ENCODE data around the gene FLT1. TPM values are rescaled to one million over a fixed set of nuclear protein-coding genes. Genes with fewer than 3 reads are reported as not detected.

FLT1 gene
- total and polyA plus RNA-seq, 9 donors: 5.8 to 31.4 (median 9.9) TPM

DNA sequence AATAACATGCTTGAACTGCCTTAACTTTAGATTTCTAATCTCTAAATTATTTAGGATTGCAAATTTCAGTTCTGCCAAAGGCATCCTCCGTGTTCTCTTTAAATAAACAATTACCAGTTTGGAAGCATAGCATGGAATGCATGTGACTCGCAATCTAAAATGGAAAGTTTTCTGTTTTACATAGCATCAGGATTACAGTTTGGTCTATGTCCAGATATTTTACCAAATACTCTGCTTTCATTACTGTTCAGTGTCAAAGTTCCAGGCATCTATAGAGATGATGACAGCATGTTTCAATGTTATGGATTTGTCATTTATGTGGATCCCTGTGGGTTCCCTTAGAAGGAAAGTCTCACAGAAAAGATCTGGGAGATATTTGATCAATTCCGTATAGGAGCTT is 16.8 kb downstream of the FLT1 start:
- no peaks in the 10 kb centered on the region for H3K9me3 ChIP-seq
- no peak overlapping the region for H3K27ac ChIP-seq
- H3K4me3 ChIP-seq: no peak overlapping the region
- WGBS, 3 donors: 29 to 49% (median 30%) methylated on average over 3 of the region's 3 CpGs
- H3K36me3 ChIP-seq: no peaks in the 10 kb centered on the region
- no peaks in the 10 kb centered on the region for H3K4me1 ChIP-seq (ENCODE audit: insufficient read depth)
- TF ChIP-seq POLR2A (IDR thresholded peaks at IDR 0.05) (no peak), EP300 (IDR thresholded peaks at IDR 0.05) (no peak)
- TF ChIP-seq, protein P1, sequence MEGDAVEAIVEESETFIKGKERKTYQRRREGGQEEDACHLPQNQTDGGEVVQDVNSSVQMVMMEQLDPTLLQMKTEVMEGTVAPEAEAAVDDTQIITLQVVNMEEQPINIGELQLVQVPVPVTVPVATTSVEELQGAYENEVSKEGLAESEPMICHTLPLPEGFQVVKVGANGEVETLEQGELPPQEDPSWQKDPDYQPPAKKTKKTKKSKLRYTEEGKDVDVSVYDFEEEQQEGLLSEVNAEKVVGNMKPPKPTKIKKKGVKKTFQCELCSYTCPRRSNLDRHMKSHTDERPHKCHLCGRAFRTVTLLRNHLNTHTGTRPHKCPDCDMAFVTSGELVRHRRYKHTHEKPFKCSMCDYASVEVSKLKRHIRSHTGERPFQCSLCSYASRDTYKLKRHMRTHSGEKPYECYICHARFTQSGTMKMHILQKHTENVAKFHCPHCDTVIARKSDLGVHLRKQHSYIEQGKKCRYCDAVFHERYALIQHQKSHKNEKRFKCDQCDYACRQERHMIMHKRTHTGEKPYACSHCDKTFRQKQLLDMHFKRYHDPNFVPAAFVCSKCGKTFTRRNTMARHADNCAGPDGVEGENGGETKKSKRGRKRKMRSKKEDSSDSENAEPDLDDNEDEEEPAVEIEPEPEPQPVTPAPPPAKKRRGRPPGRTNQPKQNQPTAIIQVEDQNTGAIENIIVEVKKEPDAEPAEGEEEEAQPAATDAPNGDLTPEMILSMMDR (IDR thresholded peaks at IDR 0.05): no peak
- intact Hi-C loops (cut with DNase I): no loop called here
- DNase-seq: no peak
- no peaks in the 10 kb centered on the region for H3K27me3 ChIP-seq

DNA sequence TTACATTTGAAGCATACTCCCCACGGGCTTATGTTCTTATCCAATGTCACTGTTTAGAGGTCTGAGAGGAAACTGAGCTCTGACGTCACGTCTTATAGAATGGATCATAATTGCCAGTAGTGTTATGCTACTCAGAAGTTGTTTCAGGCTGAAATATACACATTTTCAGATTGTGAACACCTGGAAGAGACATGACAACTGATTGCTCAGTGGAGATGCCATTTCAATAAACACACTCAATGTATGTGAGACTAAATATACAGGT is 17.3 kb downstream of the FLT1 start:
- 55 to 64% (median 56%) methylated on average over 3 of the region's 3 CpGs for WGBS, 3 donors

DNA sequence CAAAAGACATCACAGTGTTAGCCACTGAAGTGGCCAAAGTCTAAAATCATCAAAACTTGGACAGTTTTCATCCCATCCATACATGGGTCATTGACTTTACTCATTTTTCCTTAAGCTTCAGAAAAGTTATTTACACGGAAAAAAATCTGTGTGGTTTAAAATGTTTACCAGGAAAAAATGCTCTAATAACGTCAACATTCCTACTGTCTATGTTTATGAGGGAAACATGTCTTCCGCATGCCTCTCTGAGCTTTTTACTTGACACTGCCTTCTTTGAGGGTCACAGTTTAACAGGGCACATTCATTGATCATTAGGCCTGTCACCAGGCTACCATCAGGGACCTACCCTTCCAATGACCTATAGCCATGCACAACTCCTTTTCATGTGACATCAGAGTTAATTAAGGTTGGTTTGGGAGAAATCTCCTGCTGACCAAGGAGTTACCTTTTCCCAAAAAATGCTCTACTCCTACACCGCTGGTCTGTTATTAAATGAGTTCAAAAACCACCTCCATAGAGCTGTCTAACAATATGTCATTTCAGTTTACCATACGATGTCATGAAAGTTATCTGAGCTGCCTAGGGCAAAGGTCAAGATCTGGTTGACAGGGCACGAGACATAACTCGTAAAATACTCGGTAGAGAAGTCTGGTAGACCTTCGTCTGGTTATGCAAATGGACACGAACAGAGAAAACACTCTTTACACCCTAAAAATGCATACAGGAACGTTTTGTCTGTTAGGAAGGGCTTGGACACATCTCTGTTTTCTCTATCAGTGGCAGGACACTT is 17.8 kb downstream of the FLT1 start:
- Histone ChIP-seq H3K4me1 (ENCODE audit: insufficient read depth) (no peaks in the 10 kb centered on the region), H3K4me3 (no peak overlapping the region), H3K27ac (no peak overlapping the region), H3K36me3 (no peaks in the 10 kb centered on the region), H3K9me3 (no peaks in the 10 kb centered on the region), H3K27me3 (no peaks in the 10 kb centered on the region)
- no peak for DNase-seq
- TF ChIP-seq EP300 (IDR thresholded peaks at IDR 0.05): no peak
- TF ChIP-seq POLR2A (IDR thresholded peaks at IDR 0.05): no peak
- TF ChIP-seq, protein P1 (IDR thresholded peaks at IDR 0.05): no peak
- 33 to 40% (median 38%) methylated on average over 11 of the region's 11 CpGs for WGBS, 3 donors
- intact Hi-C loops (cut with DNase I): no loop called here

More for the DNA sequence above, 17.3 kb downstream of the FLT1 start:
- H3K4me1 ChIP-seq (ENCODE audit: insufficient read depth): no peaks in the 10 kb centered on the region
- H3K9me3 ChIP-seq: no peaks in the 10 kb centered on the region
- no peak for DNase-seq
- no peak for TF ChIP-seq POLR2A (IDR thresholded peaks at IDR 0.05)
- TF ChIP-seq EP300 (IDR thresholded peaks at IDR 0.05): no peak
- TF ChIP-seq, protein P1 (IDR thresholded peaks at IDR 0.05): no peak
- no peak overlapping the region for H3K27ac ChIP-seq
- intact Hi-C loops (cut with DNase I): no loop called here
- H3K4me3 ChIP-seq: no peak overlapping the region
- H3K27me3 ChIP-seq: no peaks in the 10 kb centered on the region
- no peaks in the 10 kb centered on the region for H3K36me3 ChIP-seq

DNA sequence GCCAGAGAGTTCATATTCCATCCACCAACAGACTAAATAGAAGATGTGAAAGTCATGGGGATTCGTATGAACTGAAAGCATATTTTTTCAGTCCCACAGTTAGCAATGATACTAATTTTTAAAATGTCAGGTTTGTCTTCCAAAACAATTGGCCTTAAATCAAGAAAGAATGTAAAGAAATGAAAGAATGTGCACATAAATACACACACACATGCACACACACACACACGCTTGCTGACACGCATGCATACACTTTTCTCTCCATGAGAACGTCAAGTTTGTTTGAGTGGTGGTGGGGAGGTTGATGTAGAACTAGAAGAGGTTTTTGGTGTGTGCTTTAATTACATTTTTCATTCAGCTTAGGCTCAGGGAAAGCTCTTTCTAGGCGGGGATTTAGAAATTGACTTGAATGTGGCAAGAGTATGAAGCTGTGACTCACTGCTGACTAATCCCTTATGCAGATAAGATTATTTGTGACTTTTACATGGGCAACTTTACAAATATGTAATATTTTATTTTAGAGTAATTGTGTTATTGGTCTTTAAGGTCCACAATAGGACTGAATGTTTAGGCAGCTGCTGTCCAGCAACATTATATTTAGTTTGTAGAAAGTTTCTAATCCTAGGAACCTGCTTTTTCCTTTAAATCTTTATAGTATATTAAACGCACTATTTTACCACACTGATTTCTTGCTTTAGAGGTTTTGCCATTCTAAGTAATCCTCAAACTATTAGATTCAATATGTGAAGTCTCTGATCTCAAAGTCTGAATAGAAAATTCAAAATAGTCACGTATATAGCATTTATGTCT is 18.8 kb downstream of the FLT1 start:
- WGBS, 3 donors: 38 to 43% (median 40%) methylated on average over 7 of the region's 7 CpGs
- Histone ChIP-seq H3K27me3 (no peaks in the 10 kb centered on the region), H3K9me3 (no peaks in the 10 kb centered on the region), H3K4me1 (ENCODE audit: insufficient read depth) (no peaks in the 10 kb centered on the region), H3K4me3 (no peak overlapping the region), H3K27ac (no peak overlapping the region), H3K36me3 (no peaks in the 10 kb centered on the region)
- DNase-seq: no peak
- no peak for TF ChIP-seq POLR2A (IDR thresholded peaks at IDR 0.05)
- TF ChIP-seq, protein P1 (IDR thresholded peaks at IDR 0.05): no peak
- no peak for TF ChIP-seq EP300 (IDR thresholded peaks at IDR 0.05)
- intact Hi-C loops (cut with DNase I): no loop called here
